GM21825 (cell line): ENCODE measurements around the gene SLC26A1.

Experiments used
- ATAC-seq: cut with Tn5 transposase; IDR thresholded peaks from one replicate; pipeline ENCODE4 v1.9.1; 2021; ENCODE audit warnings: mild to moderate bottlenecking, moderate library complexity; ENCODE audit not compliant: unreplicated experiment

Gene SLC26A1

GRCh38 chr4:993111-994029 lies at the start of gene SLC26A1:
Gene SLC26A1 (minus strand): TSS chr4:993404. CDS start chr4:991703, 1,701 bp downstream.
- ATAC-seq = no peak

- no peak for ATAC-seq
Observed at GRCh38 chr4:1042352-1043055, 49.3 kb upstream of the SLC26A1 start.

- no peak for ATAC-seq
Observed at GRCh38 chr4:1041936-1042330, 48.7 kb upstream of the SLC26A1 start.

GRCh38 chr4:1041147-1041935 lies 48.1 kb upstream of the SLC26A1 start:
- no peak for ATAC-seq

- no peak for ATAC-seq
Observed at GRCh38 chr4:1040344-1041146, 47.3 kb upstream of the SLC26A1 start.

- no peak for ATAC-seq
Observed at GRCh38 chr4:1039493-1040343, 46.5 kb upstream of the SLC26A1 start.

GRCh38 chr4:1038948-1039492 lies 45.8 kb upstream of the SLC26A1 start:
- ATAC-seq = no peak

- ATAC-seq = no peak
Observed at GRCh38 chr4:1036976-1037810, 44.0 kb upstream of the SLC26A1 start.

GRCh38 chr4:1036095-1036494 lies 42.9 kb upstream of the SLC26A1 start:
- no peak for ATAC-seq

GRCh38 chr4:1035510-1035909 lies 42.3 kb upstream of the SLC26A1 start:
- ATAC-seq = no peak

GRCh38 chr4:1033840-1034551 lies 40.8 kb upstream of the SLC26A1 start:
- no peak for ATAC-seq

GRCh38 chr4:1032861-1033260 lies 39.7 kb upstream of the SLC26A1 start:
- ATAC-seq = no peak

GRCh38 chr4:1031956-1032795 lies 39.0 kb upstream of the SLC26A1 start:
- ATAC-seq = no peak

GRCh38 chr4:1031346-1031745 lies 38.1 kb upstream of the SLC26A1 start:
- ATAC-seq = no peak

GRCh38 chr4:1030559-1030958 lies 37.4 kb upstream of the SLC26A1 start:
- ATAC-seq = no peak

GRCh38 chr4:1030031-1030430 lies 36.8 kb upstream of the SLC26A1 start:
- no peak for ATAC-seq

GRCh38 chr4:1029529-1029928 lies 36.3 kb upstream of the SLC26A1 start:
- no peak for ATAC-seq
